Keratinocyte (primary cell): Measurements from ENCODE around the gene NCAPD3. TPM values are rescaled to one million over a fixed set of nuclear protein-coding genes. Genes with fewer than 3 reads are reported as not detected.

Experiments
- DNase-seq: peaks from one replicate; pipeline ENCODE4 v3.0.0-alpha.2; 2011; ENCODE audit warnings: low read depth, missing footprints, low spot score
- FAIRE-seq: peaks from 2 replicates; lab custom pipeline; 2011; peaks lifted over from hg19 to GRCh38; lab: Jason Lieb, UNC
- H2AFZ ChIP-seq: 2 replicates; pipeline ENCODE4 v1.6.0; 2012; ENCODE audit warnings: low read length, control low read depth, inconsistent platforms; ENCODE audit not compliant: control insufficient read depth
- H3K27ac ChIP-seq: 2 replicates; pipeline ENCODE4 v1.5.1; 2011; ENCODE audit warnings: low read length; ENCODE audit not compliant: control insufficient read depth, insufficient read depth
- H3K27me3 ChIP-seq: 3 replicates; pipeline ENCODE4 v1.6.0; 2011; ENCODE audit warnings: low read length; ENCODE audit not compliant: control insufficient read depth, insufficient read depth; ENCODE audit errors: extremely low read depth
- H3K36me3 ChIP-seq, 2 experiments: 2 replicates in 1 of 2; 3 replicates in 1 of 2; pipeline ENCODE4 v1.5.1; 2011; ENCODE audit warnings: low read length in 2 of 2, mild to moderate bottlenecking in 1 of 2; ENCODE audit not compliant: control insufficient read depth in 2 of 2, insufficient read depth in 2 of 2; ENCODE audit errors: extremely low read depth in 1 of 2
- H3K4me1 ChIP-seq: 3 replicates; pipeline ENCODE4 v1.5.1; 2011; ENCODE audit warnings: low read length; ENCODE audit not compliant: control insufficient read depth, insufficient read depth; ENCODE audit errors: extremely low read depth
- H3K4me2 ChIP-seq: 3 replicates; pipeline ENCODE4 v1.6.0; 2011; ENCODE audit warnings: low read depth, low read length; ENCODE audit not compliant: control insufficient read depth, insufficient read depth; ENCODE audit errors: extremely low read depth
- H3K4me3 ChIP-seq, 3 experiments: fragments of 200-600 bp in 1 of 3; sonication (generic) in 1 of 3; 2 replicates in 2 of 3; 3 replicates in 1 of 3; pipeline ENCODE4 v1.5.1; 2011 to 2016; ENCODE audit warnings: low read length in 3 of 3, mild to moderate bottlenecking in 3 of 3, control low read depth in 2 of 3, inconsistent platforms in 1 of 3, low read depth in 1 of 3, mixed read lengths in 1 of 3, mixed run types in 1 of 3, moderate library complexity in 1 of 3; ENCODE audit not compliant: control insufficient read depth in 2 of 3, insufficient read depth in 2 of 3; ENCODE audit errors: extremely low read depth in 1 of 3
- H3K79me2 ChIP-seq: 2 replicates; pipeline ENCODE4 v1.6.0; 2012; ENCODE audit warnings: low read length; ENCODE audit not compliant: control insufficient read depth, insufficient read depth
- H3K9ac ChIP-seq: 3 replicates; pipeline ENCODE4 v1.6.0; 2011; ENCODE audit warnings: low read length; ENCODE audit not compliant: control insufficient read depth, insufficient read depth; ENCODE audit errors: extremely low read depth
- H3K9me1 ChIP-seq: 3 replicates; pipeline ENCODE4 v1.6.0; 2011; ENCODE audit warnings: low read length; ENCODE audit not compliant: control insufficient read depth, insufficient read depth; ENCODE audit errors: extremely low read depth
- H3K9me3 ChIP-seq: 2 replicates; pipeline ENCODE4 v1.5.1; 2012; ENCODE audit warnings: low read depth, low read length; ENCODE audit not compliant: control insufficient read depth
- H4K20me1 ChIP-seq: 3 replicates; pipeline ENCODE4 v1.6.0; 2011; ENCODE audit warnings: low read length; ENCODE audit not compliant: control insufficient read depth, insufficient read depth; ENCODE audit errors: extremely low read depth
- CTCF ChIP-seq, 3 experiments: IDR thresholded peaks in 1 of 3; conservative IDR thresholded peaks in 1 of 3; optimal IDR thresholded peaks in 1 of 3; 2 replicates in 2 of 3; 3 replicates in 1 of 3; pipeline versions ENCODE3 to v1.5.1; 2011; ENCODE audit warnings: low read length in 3 of 3, mild to moderate bottlenecking in 3 of 3, moderate library complexity in 2 of 3, control low read depth in 1 of 3, inconsistent platforms in 1 of 3; ENCODE audit not compliant: insufficient read depth in 2 of 3; ENCODE audit errors: extremely low read depth in 1 of 3
- EZH2 ChIP-seq: IDR thresholded peaks from one replicate; pipeline ENCODE4 v1.6.1; 2012; ENCODE audit warnings: inconsistent platforms, mild to moderate bottlenecking, low read length, moderate library complexity
- dilution Hi-C: fragments of 300-500 bp; cut with MboI; formaldehyde crosslinking; loops from one replicate; pipeline ENCODE4 v1.7.0; 2020; ENCODE audit warnings: low sequenced_read_pairs; ENCODE audit not compliant: extremely low pct_ligation_motif_present
- polyA plus RNA-seq, 5 experiments: library from polyadenylated mRNA; depleted of rRNA in 3 of 5; stranded (reverse) in 3 of 5; stranded (forward) in 1 of 5; unstranded in 1 of 5; fragments of >200 nt; gene quantifications; 1 replicate in 1 of 5; 2 replicates in 3 of 5; 3 replicates in 1 of 5; pipeline versions ENCODE4 v1.2.1 to v1.2.3, GENCODE V29; 2011 to 2012; ENCODE audit warnings: missing spikeins in 2 of 5, low read depth in 1 of 5, low replicate concordance in 1 of 5

The NCAPD3 gene
- polyA plus RNA-seq, 1 donor (not counting 4 experiments of a cell fraction or from before 2014, with no cell fraction given) = 23.0 TPM

- Histone ChIP-seq H3K27me3 (peaks cover 7% of the 10 kb centered on the region), H3K4me1 (peaks cover 36% of the 10 kb centered on the region), H3K27ac (no peak overlapping the region), H3K9ac (no peak overlapping the region), H3K9me1 (no peaks in the 10 kb centered on the region), H3K9me3 (no peaks in the 10 kb centered on the region), H3K36me3 (no peaks in the 10 kb centered on the region), H4K20me1 (no peaks in the 10 kb centered on the region), H3K4me2 (peak overlapping the region; percentile 77), H3K4me3 (peak overlapping the region in 2 of 3 experiments; percentile 23 to 51), H2AFZ (peak overlapping the region; percentile 66), H3K79me2 (no peaks in the 10 kb centered on the region)
- DNase-seq = no peak
- TF ChIP-seq EZH2 (no peak), CTCF (optimal IDR thresholded peaks at IDR 0.05 in 1 of 3, IDR thresholded peaks at IDR 0.05 in 1 of 3, conservative IDR thresholded peaks at IDR 0.05 in 1 of 3; ENCODE audit: extremely low read depth in 1 of 3, insufficient read depth in 2 of 3, low read length in 3 of 3) (no peak)
- no peak for FAIRE-seq
- dilution Hi-C loops = no loop called here
Observed at GRCh38 chr11:134124660-134125451, 98.9 kb downstream of the NCAPD3 start.

GRCh38 chr11:134120921-134121526 is 102.7 kb downstream of the NCAPD3 start:
- dilution Hi-C loops = no loop called here
- DNase-seq = no peak
- H3K4me3 ChIP-seq = peak overlapping the region in 2 of 3 experiments; percentile 9 to 58
- H3K9me1 ChIP-seq = no peaks in the 10 kb centered on the region
- no peak for TF ChIP-seq CTCF (optimal IDR thresholded peaks at IDR 0.05 in 1 of 3, IDR thresholded peaks at IDR 0.05 in 1 of 3, conservative IDR thresholded peaks at IDR 0.05 in 1 of 3; ENCODE audit: extremely low read depth in 1 of 3, insufficient read depth in 2 of 3, low read length in 3 of 3)
- no peak for TF ChIP-seq EZH2
- peak overlapping the region; percentile 75 for H2AFZ ChIP-seq
- H3K36me3 ChIP-seq = no peaks in the 10 kb centered on the region
- peaks cover 7% of the 10 kb centered on the region for H3K27me3 ChIP-seq
- no peaks in the 10 kb centered on the region for H3K79me2 ChIP-seq
- no peaks in the 10 kb centered on the region for H3K9me3 ChIP-seq
- H3K4me2 ChIP-seq = peak overlapping the region; percentile 91
- peak overlapping the region; percentile 76 for H3K27ac ChIP-seq
- peaks cover 46% of the 10 kb centered on the region for H3K4me1 ChIP-seq
- FAIRE-seq = peak; percentile 67
- H4K20me1 ChIP-seq = no peaks in the 10 kb centered on the region
- H3K9ac ChIP-seq = peak overlapping the region; percentile 67
